SK-N-SH (cell line): ENCODE results near the gene ZBTB34. TPM values are rescaled to one million over a fixed set of nuclear protein-coding genes. Genes with fewer than 3 reads are reported as not detected.

Experiments
- CTCF ChIA-PET: fragments of 300-600, 350-600 bp; formaldehyde crosslinking; extraction: SDS; loops from one replicate; lab custom pipeline; 2021; lab: Yijun Ruan, JAX
- POLR2A ChIA-PET: fragments of 350-600 bp; sonication (Branson Sonifier 250); formaldehyde crosslinking; extraction: SDS; loops from one replicate; lab custom pipeline; 2020; ENCODE audit warnings: antibody characterized with exemption, inconsistent platforms; lab: Yijun Ruan, JAX
- DNase-seq: peaks from one replicate; pipeline ENCODE4 v3.0.0; 2012
- H2AFZ ChIP-seq: fragments of 200-600 bp; sonication (generic); 2 replicates; pipeline ENCODE4 v1.8.1; 2016; ENCODE audit warnings: antibody characterized with exemption, mild to moderate bottlenecking, low read depth
- H3F3A ChIP-seq: fragments of 200-600 bp; sonication (generic); replicated peaks from 2 replicates; pipeline ENCODE3; 2016; ENCODE audit warnings: antibody characterized with exemption, mild to moderate bottlenecking; ENCODE audit not compliant: insufficient read depth
- H3K27ac ChIP-seq, 2 experiments: fragments of 200-500 bp in 1 of 2; fragments of 200-600 bp in 1 of 2; sonication (Bioruptor generic) in 1 of 2; sonication (generic), shearing (Covaris generic) in 1 of 2; 2 replicates each; pipeline versions ENCODE4 v1.5.1 to v1.6.1; 2014 to 2016; ENCODE audit warnings: low read depth in 2 of 2, inconsistent platforms in 1 of 2, low read length in 1 of 2, mild to moderate bottlenecking in 1 of 2, mixed read lengths in 1 of 2
- H3K27me3 ChIP-seq: fragments of 200-600 bp; sonication (generic), shearing (Covaris generic); 2 replicates; pipeline ENCODE4 v1.6.1; 2016; ENCODE audit warnings: mixed run types; ENCODE audit not compliant: insufficient read depth
- H3K36me3 ChIP-seq, 2 experiments: fragments of 200-500 bp in 1 of 2; fragments of 200-600 bp in 1 of 2; sonication (Bioruptor generic) in 1 of 2; sonication (generic) in 1 of 2; replicated peaks in 1 of 2; 2 replicates each; pipeline versions ENCODE3 to v1.5.1; 2014 to 2016; ENCODE audit warnings: low read length in 1 of 2, mild to moderate bottlenecking in 1 of 2; ENCODE audit not compliant: insufficient read depth in 2 of 2, control insufficient read depth in 1 of 2
- H3K4me1 ChIP-seq, 2 experiments: fragments of 200-500 bp in 1 of 2; fragments of 200-600 bp in 1 of 2; sonication (Bioruptor generic) in 1 of 2; sonication (generic), shearing (Covaris generic) in 1 of 2; 2 replicates each; pipeline versions ENCODE4 v1.5.1 to v1.6.1; 2014 to 2016; ENCODE audit warnings: low read depth in 1 of 2, low read length in 1 of 2, mixed run types in 1 of 2; ENCODE audit not compliant: insufficient read depth in 2 of 2, control insufficient read depth in 1 of 2
- H3K4me2 ChIP-seq: fragments of 200-600 bp; sonication (generic), shearing (Covaris generic); 2 replicates; pipeline ENCODE4 v1.6.1; 2017; ENCODE audit warnings: mixed run types
- H3K4me3 ChIP-seq, 2 experiments: fragments of 200-500 bp in 1 of 2; fragments of 200-600 bp in 1 of 2; sonication (Bioruptor generic) in 1 of 2; sonication (generic), shearing (Covaris generic) in 1 of 2; 2 replicates each; pipeline versions ENCODE4 v1.5.1 to v1.8.1; 2014 to 2016; ENCODE audit warnings: low read depth in 2 of 2, inconsistent platforms in 1 of 2, low read length in 1 of 2, mild to moderate bottlenecking in 1 of 2, mixed read lengths in 1 of 2, moderate library complexity in 1 of 2
- H3K79me2 ChIP-seq: fragments of 200-600 bp; sonication (generic); 2 replicates; pipeline ENCODE4 v1.8.1; 2017; ENCODE audit warnings: mild to moderate bottlenecking; ENCODE audit not compliant: insufficient read depth
- H3K9ac ChIP-seq: fragments of 200-600 bp; sonication (generic); 2 replicates; pipeline ENCODE4 v1.6.1; 2017; ENCODE audit warnings: mixed run types
- H3K9me2 ChIP-seq: fragments of 200-600 bp; sonication (generic); 2 replicates; pipeline ENCODE4 v1.6.1; 2017; ENCODE audit warnings: mixed run types
- H3K9me3 ChIP-seq: fragments of 200-600 bp; sonication (generic); 2 replicates; pipeline ENCODE4 v1.6.1; 2017; ENCODE audit warnings: mixed run types, mild to moderate bottlenecking, moderate library complexity
- H4K20me1 ChIP-seq: fragments of 200-600 bp; sonication (generic); 2 replicates; pipeline ENCODE4 v1.6.1; 2017; ENCODE audit warnings: mild to moderate bottlenecking, mixed run types; ENCODE audit not compliant: insufficient read depth
- EZH2phosphoT487 ChIP-seq: fragments of 200-600 bp; sonication (generic); IDR thresholded peaks from 2 replicates; pipeline ENCODE4 v1.6.1; 2017; ENCODE audit warnings: low read depth, mixed run types, mild to moderate bottlenecking, antibody characterized with exemption, moderate library complexity, borderline replicate concordance
- FOXM1 ChIP-seq: IDR thresholded peaks from 2 replicates; pipeline ENCODE4 v1.4.0; 2012; ENCODE audit warnings: low read depth, mild to moderate bottlenecking
- GABPA ChIP-seq: IDR thresholded peaks from 2 replicates; pipeline ENCODE4 v1.4.0; 2012; ENCODE audit warnings: low read depth, mild to moderate bottlenecking
- JUND ChIP-seq: IDR thresholded peaks from 2 replicates; pipeline ENCODE4 v1.4.0; 2012
- MXI1 ChIP-seq: IDR thresholded peaks from 2 replicates; pipeline ENCODE4 v1.6.1; 2012; ENCODE audit warnings: mild to moderate bottlenecking, low read depth, low read length, improper control_type of control experiment
- SIN3A ChIP-seq: IDR thresholded peaks from 2 replicates; pipeline ENCODE4 v1.6.1; 2012; ENCODE audit warnings: low read depth, mild to moderate bottlenecking, low read length, moderate library complexity, borderline replicate concordance
- TEAD4 ChIP-seq: IDR thresholded peaks from 2 replicates; pipeline ENCODE4 v1.4.0; 2012; ENCODE audit warnings: mild to moderate bottlenecking, borderline replicate concordance; ENCODE audit not compliant: insufficient read depth
- WGBS: methylation state at CpG from one replicate; pipeline ENCODE4 v1.1.6; 2017; ENCODE audit warnings: low lambda C conversion rate; 5-methylcytosine and 5-hydroxymethylcytosine counted together
- polyA plus RNA-seq, 3 experiments: library from polyadenylated mRNA; depleted of rRNA; stranded (reverse); fragments of >200 nt; gene quantifications; 2 replicates each; pipeline ENCODE4 v1.2.3, GENCODE V29; 2012
- TF ChIP-seq, protein P1 (sequence below): IDR thresholded peaks from 2 replicates; pipeline ENCODE4 v1.6.1; 2012; ENCODE audit warnings: mild to moderate bottlenecking, low read depth, low read length, moderate library complexity
- TF ChIP-seq, protein P2 (sequence below): IDR thresholded peaks from 2 replicates; pipeline ENCODE4 v1.4.0; 2012; ENCODE audit warnings: low read depth, borderline replicate concordance
- TF ChIP-seq, protein P3 (sequence below): fragments of 150-350 bp; IDR thresholded peaks from 2 replicates; pipeline ENCODE4 v1.6.1; 2016; ENCODE audit warnings: mild to moderate bottlenecking, low read depth, low read length
- TF ChIP-seq, protein P4 (sequence below): fragments of 150-350 bp; IDR thresholded peaks from 2 replicates; pipeline ENCODE4 v1.6.1; 2017; ENCODE audit warnings: antibody characterized with exemption, low read length, low read depth, borderline replicate concordance

The ZBTB34 gene
- polyA plus RNA-seq, 1 of the 3 experiments (the other 2 are of a cell fraction) = 2.9 TPM

DNA sequence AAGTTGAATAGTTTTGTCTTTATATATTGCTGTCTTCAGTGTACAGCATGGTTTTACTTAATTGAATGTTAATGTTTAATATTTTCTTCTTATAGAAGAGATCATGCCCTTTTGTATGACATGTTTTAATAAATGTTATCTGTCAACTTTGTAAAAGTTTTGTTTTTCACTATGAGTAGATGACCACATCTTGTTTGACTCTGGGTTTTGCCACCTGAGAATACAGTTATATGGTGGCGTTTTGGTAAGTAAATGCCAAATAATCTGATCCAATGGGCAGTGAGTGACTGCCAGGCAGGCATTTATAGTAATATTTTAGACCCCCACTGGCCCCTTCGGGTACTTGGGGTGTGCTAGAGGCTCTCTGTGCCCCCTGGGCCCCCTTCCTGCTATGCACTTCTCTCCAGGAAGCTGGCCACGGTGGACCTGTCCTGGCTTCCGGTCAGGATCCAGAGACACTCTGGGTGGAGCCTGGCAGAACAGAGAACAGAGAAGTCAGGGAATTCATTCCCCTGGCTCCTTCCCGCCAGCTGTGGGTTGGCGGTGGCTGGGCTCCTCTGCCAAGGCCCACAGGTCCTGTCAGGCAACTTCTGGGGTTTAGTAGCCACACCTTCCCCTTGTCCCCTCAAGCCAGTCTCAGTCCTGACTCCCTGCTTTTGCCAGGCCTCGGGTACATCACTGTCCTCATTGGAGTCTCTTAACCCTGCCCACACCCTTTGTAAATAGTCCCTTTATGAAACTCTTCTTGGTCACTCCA is 22.2 kb upstream of the ZBTB34 start:
- TF ChIP-seq, protein P1, sequence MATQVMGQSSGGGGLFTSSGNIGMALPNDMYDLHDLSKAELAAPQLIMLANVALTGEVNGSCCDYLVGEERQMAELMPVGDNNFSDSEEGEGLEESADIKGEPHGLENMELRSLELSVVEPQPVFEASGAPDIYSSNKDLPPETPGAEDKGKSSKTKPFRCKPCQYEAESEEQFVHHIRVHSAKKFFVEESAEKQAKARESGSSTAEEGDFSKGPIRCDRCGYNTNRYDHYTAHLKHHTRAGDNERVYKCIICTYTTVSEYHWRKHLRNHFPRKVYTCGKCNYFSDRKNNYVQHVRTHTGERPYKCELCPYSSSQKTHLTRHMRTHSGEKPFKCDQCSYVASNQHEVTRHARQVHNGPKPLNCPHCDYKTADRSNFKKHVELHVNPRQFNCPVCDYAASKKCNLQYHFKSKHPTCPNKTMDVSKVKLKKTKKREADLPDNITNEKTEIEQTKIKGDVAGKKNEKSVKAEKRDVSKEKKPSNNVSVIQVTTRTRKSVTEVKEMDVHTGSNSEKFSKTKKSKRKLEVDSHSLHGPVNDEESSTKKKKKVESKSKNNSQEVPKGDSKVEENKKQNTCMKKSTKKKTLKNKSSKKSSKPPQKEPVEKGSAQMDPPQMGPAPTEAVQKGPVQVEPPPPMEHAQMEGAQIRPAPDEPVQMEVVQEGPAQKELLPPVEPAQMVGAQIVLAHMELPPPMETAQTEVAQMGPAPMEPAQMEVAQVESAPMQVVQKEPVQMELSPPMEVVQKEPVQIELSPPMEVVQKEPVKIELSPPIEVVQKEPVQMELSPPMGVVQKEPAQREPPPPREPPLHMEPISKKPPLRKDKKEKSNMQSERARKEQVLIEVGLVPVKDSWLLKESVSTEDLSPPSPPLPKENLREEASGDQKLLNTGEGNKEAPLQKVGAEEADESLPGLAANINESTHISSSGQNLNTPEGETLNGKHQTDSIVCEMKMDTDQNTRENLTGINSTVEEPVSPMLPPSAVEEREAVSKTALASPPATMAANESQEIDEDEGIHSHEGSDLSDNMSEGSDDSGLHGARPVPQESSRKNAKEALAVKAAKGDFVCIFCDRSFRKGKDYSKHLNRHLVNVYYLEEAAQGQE = no peak
- TF ChIP-seq TEAD4 (no peak), EZH2phosphoT487 (no peak), SIN3A (no peak), JUND (no peak), FOXM1 (no peak), MXI1 (no peak), GABPA (no peak)
- TF ChIP-seq, protein P2, sequence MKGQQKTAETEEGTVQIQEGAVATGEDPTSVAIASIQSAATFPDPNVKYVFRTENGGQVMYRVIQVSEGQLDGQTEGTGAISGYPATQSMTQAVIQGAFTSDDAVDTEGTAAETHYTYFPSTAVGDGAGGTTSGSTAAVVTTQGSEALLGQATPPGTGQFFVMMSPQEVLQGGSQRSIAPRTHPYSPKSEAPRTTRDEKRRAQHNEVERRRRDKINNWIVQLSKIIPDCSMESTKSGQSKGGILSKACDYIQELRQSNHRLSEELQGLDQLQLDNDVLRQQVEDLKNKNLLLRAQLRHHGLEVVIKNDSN = no peak
- TF ChIP-seq, protein P3, sequence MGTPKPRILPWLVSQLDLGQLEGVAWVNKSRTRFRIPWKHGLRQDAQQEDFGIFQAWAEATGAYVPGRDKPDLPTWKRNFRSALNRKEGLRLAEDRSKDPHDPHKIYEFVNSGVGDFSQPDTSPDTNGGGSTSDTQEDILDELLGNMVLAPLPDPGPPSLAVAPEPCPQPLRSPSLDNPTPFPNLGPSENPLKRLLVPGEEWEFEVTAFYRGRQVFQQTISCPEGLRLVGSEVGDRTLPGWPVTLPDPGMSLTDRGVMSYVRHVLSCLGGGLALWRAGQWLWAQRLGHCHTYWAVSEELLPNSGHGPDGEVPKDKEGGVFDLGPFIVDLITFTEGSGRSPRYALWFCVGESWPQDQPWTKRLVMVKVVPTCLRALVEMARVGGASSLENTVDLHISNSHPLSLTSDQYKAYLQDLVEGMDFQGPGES = no peak
- TF ChIP-seq, protein P4, sequence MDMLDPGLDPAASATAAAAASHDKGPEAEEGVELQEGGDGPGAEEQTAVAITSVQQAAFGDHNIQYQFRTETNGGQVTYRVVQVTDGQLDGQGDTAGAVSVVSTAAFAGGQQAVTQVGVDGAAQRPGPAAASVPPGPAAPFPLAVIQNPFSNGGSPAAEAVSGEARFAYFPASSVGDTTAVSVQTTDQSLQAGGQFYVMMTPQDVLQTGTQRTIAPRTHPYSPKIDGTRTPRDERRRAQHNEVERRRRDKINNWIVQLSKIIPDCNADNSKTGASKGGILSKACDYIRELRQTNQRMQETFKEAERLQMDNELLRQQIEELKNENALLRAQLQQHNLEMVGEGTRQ = no peak
- TF ChIP-seq, all 33 proteins: peak for 0
- Histone ChIP-seq H3K4me1 (0 out of 4 replicates have a peak, but pooled peaks cover 0 to 3% of the 10 kb centered on the region in 2 experiments), H3K9me2 (no peaks in the 10 kb centered on the region), H3K9me3 (no peaks in the 10 kb centered on the region), H4K20me1 (peaks cover 33% of the 10 kb centered on the region), H3K36me3 (peaks cover 23 to 41% of the 10 kb centered on the region in 2 experiments), H3K27ac (no peak overlapping the region), H3F3A (peaks cover 11% of the 10 kb centered on the region), H3K4me2 (no peak overlapping the region), H3K9ac (no peak overlapping the region), H3K79me2 (peaks cover 23% of the 10 kb centered on the region), H2AFZ (no peak overlapping the region), H3K27me3 (no peaks in the 10 kb centered on the region), H3K4me3 (no peak overlapping the region)
- no peak for DNase-seq
- WGBS = 91% methylated on average over 6 of the region's 7 CpGs
- CTCF ChIA-PET = interaction anchor here (1.4 kb wide), 1 partner anchor 148 kb away, joined by 4 read pairs; no protein-coding TSS in a partner anchor
- POLR2A ChIA-PET = interaction anchor here (1.0 kb wide), 1 partner anchor 33 kb away, joined by 3 read pairs; the partner anchor contains the start of gene ZBTB43
